Tibial nerve (tissue), 4 donors: Measurements from ENCODE around the gene STK39. TPM values are rescaled to one million over a fixed set of nuclear protein-coding genes. Genes with fewer than 3 reads are reported as not detected.

Experiments used
- DNase-seq, 2 donors: peaks; one replicate each; pipeline ENCODE4 v3.0.0-alpha.2; 2019; ENCODE audit warnings: low spot score in 2 of 2
- H3K27ac ChIP-seq, 4 donors: fragments of 200-600 bp; sonication (generic) in 3 of 4; one replicate each; pipeline ENCODE4 v1.5.1; 2017 to 2019; ENCODE audit warnings: mild to moderate bottlenecking in 1 of 4
- H3K27me3 ChIP-seq, 2 donors: fragments of 200-600 bp; sonication (generic) in 1 of 2; one replicate each; pipeline versions ENCODE4 v1.5.1 to v1.6.0; 2017 to 2019
- H3K36me3 ChIP-seq, 3 donors: fragments of 200-600 bp; sonication (generic); one replicate each; pipeline ENCODE4 v1.5.1; 2018 to 2019
- H3K4me1 ChIP-seq, 4 donors: fragments of 200-600 bp; sonication (generic) in 3 of 4; one replicate each; pipeline ENCODE4 v1.5.1; 2017 to 2019
- H3K4me3 ChIP-seq, 4 donors: fragments of 200-600 bp; sonication (generic) in 3 of 4; one replicate each; pipeline ENCODE4 v1.5.1; 2017 to 2019; ENCODE audit warnings: mild to moderate bottlenecking in 1 of 4, moderate library complexity in 1 of 4
- H3K9me3 ChIP-seq, 4 donors: fragments of 200-600 bp; sonication (generic) in 3 of 4; one replicate each; pipeline ENCODE4 v1.5.1; 2017 to 2019
- EP300 ChIP-seq, 2 donors: sonication (generic); formaldehyde crosslinking; IDR thresholded peaks; one replicate each; pipeline ENCODE4 v1.6.1; 2017; ENCODE audit warnings: antibody characterized with exemption in 2 of 2, mild to moderate bottlenecking in 1 of 2
- POLR2A ChIP-seq, 2 donors: fragments of 450-650 bp; IDR thresholded peaks; one replicate each; pipeline ENCODE4 v1.6.1; 2017; ENCODE audit warnings: antibody characterized with exemption in 2 of 2, mild to moderate bottlenecking in 2 of 2, moderate library complexity in 2 of 2
- WGBS, 2 donors: methylation state at CpG; one replicate each; pipeline ENCODE4 v1.1.5; 2018; 5-methylcytosine and 5-hydroxymethylcytosine counted together
- total RNA-seq, 4 donors: library from RNA; depleted of rRNA; stranded (reverse); fragments of >200 nt; gene quantifications; one replicate each; pipeline ENCODE4 v1.1.0, GENCODE V29; 2016
- TF ChIP-seq, protein P1 (sequence below), 5 experiments: fragments of 200-600 bp in 3 of 5; fragments of 450-650 bp in 2 of 5; sonication (generic) in 3 of 5; IDR thresholded peaks; one replicate each; pipeline ENCODE4 v1.5.1; 2016 to 2019; ENCODE audit warnings: antibody characterized with exemption in 5 of 5, mild to moderate bottlenecking in 3 of 5, moderate library complexity in 2 of 5

STK39 gene
- total RNA-seq, 4 donors from 2014 or later = 8.5 to 13.5 (median 12.0) TPM

DNA sequence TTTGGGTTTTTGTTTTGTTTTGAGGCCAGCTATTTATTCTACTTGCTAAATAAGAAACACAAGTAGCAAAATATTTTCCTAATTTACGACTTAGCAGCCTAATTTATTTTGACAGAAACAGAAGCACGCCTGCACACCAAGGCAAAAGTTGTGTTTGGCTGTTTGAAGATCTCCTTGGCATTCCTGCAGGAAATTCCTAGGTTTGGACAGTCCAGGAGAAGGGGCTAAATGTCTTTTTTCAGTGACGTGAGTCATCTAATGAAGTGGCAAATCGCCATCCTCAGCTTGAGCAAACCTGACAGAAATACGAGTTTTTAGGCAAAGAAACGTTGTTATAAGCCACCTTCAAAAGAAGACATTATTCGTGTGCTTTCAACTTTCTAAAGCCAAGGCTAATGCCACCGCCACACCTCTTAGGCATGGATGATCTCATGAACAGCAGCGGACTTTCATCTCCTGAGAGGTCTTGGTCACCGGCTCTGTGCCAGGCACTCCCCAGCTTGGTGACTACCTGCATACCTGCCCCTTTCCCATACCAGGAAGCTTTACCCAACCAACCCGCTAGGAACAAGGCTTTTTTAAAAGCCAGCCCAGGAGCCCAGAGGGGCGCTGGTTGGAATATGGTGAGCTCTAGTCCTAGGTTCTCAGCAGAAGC lies 30.9 kb downstream of the STK39 start:
- DNase-seq = no peak
- 83 to 85% methylated on average over 12 of the region's 12 CpGs for WGBS, 2 donors
- Histone ChIP-seq H3K36me3 (no peaks in the 10 kb centered on the region), H3K4me3 (no peak overlapping the region), H3K9me3 (no peaks in the 10 kb centered on the region), H3K27me3 (peaks cover 0 to 2% of the 10 kb centered on the region in 2 donors), H3K4me1 (peaks cover 0 to 17% (median 0%) of the 10 kb centered on the region in 4 donors), H3K27ac (peak overlapping the region in 1 of 4 donors; percentile 31)
- TF ChIP-seq POLR2A (IDR thresholded peaks at IDR 0.05) (no peak), EP300 (IDR thresholded peaks at IDR 0.05) (no peak)
- TF ChIP-seq, protein P1, sequence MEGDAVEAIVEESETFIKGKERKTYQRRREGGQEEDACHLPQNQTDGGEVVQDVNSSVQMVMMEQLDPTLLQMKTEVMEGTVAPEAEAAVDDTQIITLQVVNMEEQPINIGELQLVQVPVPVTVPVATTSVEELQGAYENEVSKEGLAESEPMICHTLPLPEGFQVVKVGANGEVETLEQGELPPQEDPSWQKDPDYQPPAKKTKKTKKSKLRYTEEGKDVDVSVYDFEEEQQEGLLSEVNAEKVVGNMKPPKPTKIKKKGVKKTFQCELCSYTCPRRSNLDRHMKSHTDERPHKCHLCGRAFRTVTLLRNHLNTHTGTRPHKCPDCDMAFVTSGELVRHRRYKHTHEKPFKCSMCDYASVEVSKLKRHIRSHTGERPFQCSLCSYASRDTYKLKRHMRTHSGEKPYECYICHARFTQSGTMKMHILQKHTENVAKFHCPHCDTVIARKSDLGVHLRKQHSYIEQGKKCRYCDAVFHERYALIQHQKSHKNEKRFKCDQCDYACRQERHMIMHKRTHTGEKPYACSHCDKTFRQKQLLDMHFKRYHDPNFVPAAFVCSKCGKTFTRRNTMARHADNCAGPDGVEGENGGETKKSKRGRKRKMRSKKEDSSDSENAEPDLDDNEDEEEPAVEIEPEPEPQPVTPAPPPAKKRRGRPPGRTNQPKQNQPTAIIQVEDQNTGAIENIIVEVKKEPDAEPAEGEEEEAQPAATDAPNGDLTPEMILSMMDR (IDR thresholded peaks at IDR 0.05) = no peak

DNA sequence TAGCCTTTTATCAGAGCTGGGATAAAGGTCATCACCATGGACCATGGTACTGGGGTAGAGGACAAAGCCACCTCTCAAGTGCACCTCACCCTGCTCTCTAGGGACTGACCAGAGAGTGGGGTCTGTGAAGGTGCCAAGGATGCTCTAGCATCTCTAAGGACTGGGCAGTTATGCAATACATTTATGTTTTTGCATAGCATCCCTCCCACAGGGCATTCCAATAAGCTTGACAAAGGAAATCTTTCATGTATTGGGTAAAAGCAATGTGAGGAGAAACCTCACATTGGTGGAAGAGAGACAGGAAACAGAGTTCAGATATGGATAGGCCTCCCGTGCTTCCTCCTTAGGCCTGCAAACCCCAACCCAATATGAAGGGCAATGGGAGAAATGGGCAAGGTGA lies 31.6 kb downstream of the STK39 start:
- H3K36me3 ChIP-seq = no peaks in the 10 kb centered on the region
- no peak for DNase-seq
- WGBS, 2 donors = 62 to 71% methylated on average over 1 of the region's 1 CpG
- H3K27ac ChIP-seq = peak overlapping the region in 1 of 4 donors; percentile 31
- no peak overlapping the region for H3K4me3 ChIP-seq
- H3K4me1 ChIP-seq = peaks cover 0 to 22% (median 0%) of the 10 kb centered on the region in 4 donors
- TF ChIP-seq POLR2A (IDR thresholded peaks at IDR 0.05) = no peak
- no peak for TF ChIP-seq EP300 (IDR thresholded peaks at IDR 0.05)
- peaks cover 0 to 2% of the 10 kb centered on the region in 2 donors for H3K27me3 ChIP-seq
- no peaks in the 10 kb centered on the region for H3K9me3 ChIP-seq

DNA sequence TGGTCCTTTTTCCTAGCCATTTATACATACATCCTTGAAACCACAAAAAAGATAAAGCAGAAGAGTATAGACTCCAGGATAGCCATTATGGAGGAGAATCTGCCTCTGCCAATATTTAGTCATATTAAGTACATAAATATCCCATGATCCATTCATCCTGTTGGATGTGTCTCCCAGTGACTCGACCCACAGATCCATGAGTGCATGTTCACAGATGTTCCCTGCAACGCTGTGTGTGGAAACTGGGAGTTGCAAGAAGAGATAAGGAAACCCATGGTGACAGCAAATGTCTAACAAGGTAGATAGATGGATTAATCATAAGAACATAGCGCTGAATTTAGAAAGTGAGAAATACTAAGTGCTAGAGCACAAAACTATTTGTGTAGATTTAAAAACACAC lies 34.5 kb downstream of the STK39 start:
- Histone ChIP-seq H3K9me3 (no peaks in the 10 kb centered on the region), H3K27ac (no peak overlapping the region), H3K4me3 (no peak overlapping the region), H3K4me1 (peaks cover 0 to 30% (median 0%) of the 10 kb centered on the region in 4 donors), H3K36me3 (no peaks in the 10 kb centered on the region), H3K27me3 (peaks cover 0 to 2% of the 10 kb centered on the region in 2 donors)
- WGBS, 2 donors = 96 to 97% methylated on average over 3 of the region's 3 CpGs
- TF ChIP-seq POLR2A (IDR thresholded peaks at IDR 0.05) (no peak), EP300 (IDR thresholded peaks at IDR 0.05) (no peak)
- TF ChIP-seq, protein P1 (IDR thresholded peaks at IDR 0.05) = no peak
- no peak for DNase-seq

DNA sequence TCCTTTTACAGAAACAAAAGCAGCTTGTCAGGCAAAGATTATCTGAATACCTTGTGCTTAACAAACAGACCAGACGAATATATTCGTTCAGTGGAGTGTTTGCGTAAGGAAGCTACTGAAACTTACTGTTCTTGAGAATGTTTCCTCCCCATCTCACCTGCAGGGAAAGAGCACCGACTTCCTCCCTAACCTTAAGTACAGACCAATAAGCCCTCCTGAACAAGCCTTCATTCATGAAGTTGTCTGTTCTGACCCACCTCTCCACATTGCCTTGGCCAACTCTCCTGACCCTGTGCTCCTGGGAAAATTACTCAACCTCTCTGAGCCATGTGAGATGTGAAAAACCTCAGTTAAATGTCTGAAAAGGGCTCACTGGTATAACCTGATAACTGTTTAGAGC lies 35.2 kb downstream of the STK39 start:
- Histone ChIP-seq H3K36me3 (no peaks in the 10 kb centered on the region), H3K27me3 (peaks cover 0 to 2% of the 10 kb centered on the region in 2 donors), H3K9me3 (no peaks in the 10 kb centered on the region), H3K4me3 (no peak overlapping the region), H3K27ac (no peak overlapping the region), H3K4me1 (peaks cover 0 to 30% (median 0%) of the 10 kb centered on the region in 4 donors)
- 66 to 82% methylated on average over 4 of the region's 4 CpGs for WGBS, 2 donors
- DNase-seq = no peak
- TF ChIP-seq, protein P1 (IDR thresholded peaks at IDR 0.05) = no peak
- TF ChIP-seq POLR2A (IDR thresholded peaks at IDR 0.05) (no peak), EP300 (IDR thresholded peaks at IDR 0.05) (no peak)

DNA sequence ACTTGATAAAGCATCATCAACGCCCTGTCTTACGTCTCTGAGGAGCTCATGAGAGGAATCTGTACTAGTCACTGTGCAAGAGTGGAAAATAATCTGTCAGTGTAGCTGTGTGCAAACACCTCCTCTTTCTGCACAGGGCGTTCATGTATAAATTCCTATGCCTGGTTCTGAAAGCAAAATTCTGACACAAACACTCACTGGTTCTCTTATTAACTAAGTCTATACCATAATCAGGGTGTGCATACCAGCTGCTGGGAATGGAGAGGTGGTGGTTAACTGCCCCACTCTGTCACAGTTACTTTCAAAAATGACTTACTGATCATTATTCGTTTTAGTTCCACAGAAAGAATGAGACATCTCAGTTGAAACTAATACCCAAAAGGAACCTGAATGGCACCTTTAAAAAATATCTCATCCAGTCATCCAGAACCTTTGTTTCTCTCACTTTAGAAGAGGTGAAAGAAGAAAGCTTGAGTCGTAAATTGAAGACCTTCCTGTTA lies 35.7 kb downstream of the STK39 start:
- Histone ChIP-seq H3K27ac (no peak overlapping the region), H3K27me3 (peaks cover 0 to 2% of the 10 kb centered on the region in 2 donors), H3K4me1 (peaks cover 0 to 30% (median 0%) of the 10 kb centered on the region in 4 donors), H3K36me3 (no peaks in the 10 kb centered on the region), H3K4me3 (no peak overlapping the region), H3K9me3 (no peaks in the 10 kb centered on the region)
- 75 to 76% methylated on average over 5 of the region's 5 CpGs for WGBS, 2 donors
- no peak for TF ChIP-seq EP300 (IDR thresholded peaks at IDR 0.05)
- TF ChIP-seq, protein P1 (IDR thresholded peaks at IDR 0.05) = no peak
- no peak for TF ChIP-seq POLR2A (IDR thresholded peaks at IDR 0.05)
- no peak for DNase-seq
